SK-N-SH treated with all-trans-retinoic acid at 6 μM for 48 hours (cell line): ENCODE data around the gene PTPMT1.

ENCODE experiments used
- ARNTL ChIP-seq: fragments of 450-650 bp; formaldehyde crosslinking; IDR thresholded peaks from 2 replicates; pipeline ENCODE4 v1.5.0; 2020; ENCODE audit warnings: low read depth, mild to moderate bottlenecking, moderate library complexity, borderline replicate concordance
- ESRRG ChIP-seq: fragments of 250-450 bp; sonication (Bioruptor Pico); IDR thresholded peaks from 2 replicates; pipeline ENCODE4 v1.6.1; 2021; ENCODE audit warnings: mild to moderate bottlenecking
- POU6F1 ChIP-seq: fragments of 250-450 bp; sonication (Bioruptor Pico); IDR thresholded peaks from 2 replicates; pipeline ENCODE4 v1.8.0; 2021; ENCODE audit warnings: low read depth, mild to moderate bottlenecking, moderate library complexity, borderline replicate concordance

GRCh38 chr11:47609675-47610074 lies 44.3 kb downstream of the PTPMT1 start:
- TF ChIP-seq POU6F1 (CRISPR knock-in tag) (no peak), ESRRG (no peak), ARNTL (no peak)
